DOHH2 (cell line): ENCODE results near the gene ESCO1.

Source experiments
- CTCF ChIP-seq: fragments of 200-600 bp; sonication (generic); IDR thresholded peaks from one replicate; pipeline ENCODE4 v1.5.1; 2014; ENCODE audit warnings: antibody characterized with exemption, mild to moderate bottlenecking, low read depth, low read length; ENCODE audit not compliant: poor library complexity, severe bottlenecking
- EZH2phosphoT487 ChIP-seq: fragments of 200-600 bp; sonication (generic); IDR thresholded peaks from 2 replicates; pipeline ENCODE4 v1.6.1; 2017; ENCODE audit warnings: borderline replicate concordance, mild to moderate bottlenecking, antibody characterized with exemption, low read length, moderate library complexity, mixed read lengths

- no peak for TF ChIP-seq CTCF
- TF ChIP-seq EZH2phosphoT487, result no peak
Observed at GRCh38 chr18:21526463-21526862, 74.0 kb downstream of the ESCO1 start.
